ENCODE results near the gene CKS2.

- TF ChIP-seq CTCF (IDR thresholded peaks at IDR 0.05 in 8 of 11, conservative IDR thresholded peaks at IDR 0.05 in 3 of 11) (no peak), POLR2A (IDR thresholded peaks at IDR 0.05) (no peak), POLR2AphosphoS5 (IDR thresholded peaks at IDR 0.05) (no peak)
These were observed 34.0 kb upstream of the CKS2 start for GRCh38 chr9:89277043-89277442.

Measured in spleen (tissue), 7 donors.